Renal pelvis (tissue), 12 donors: Measurements from ENCODE around the gene HOXD13. TPM values are rescaled to one million over a fixed set of nuclear protein-coding genes. Genes with fewer than 3 reads are reported as not detected.

Source experiments
- DNase-seq: peaks from one replicate; pipeline ENCODE4 v3.0.0-alpha.2; 2013
- long read RNA-seq, 16 experiments: transcript quantifications; one replicate each; lab custom pipeline, GENCODE V29; 2026
- polyA plus RNA-seq, 3 donors: library from polyadenylated mRNA; unstranded; fragments of 120-200 nt; gene quantifications; one replicate each; pipeline ENCODE4 v1.2.1, GENCODE V29; 2013; ENCODE audit not compliant: insufficient read length in 3 of 3

Gene HOXD13
- polyA plus RNA-seq, result under 1 TPM; 0.08 to 0.33 (median 0.20) TPM
- long read RNA-seq, donor 1, result 0 reads
- long read RNA-seq, donor 2, result 0 reads
- long read RNA-seq, donor 3, result 0 reads
- long read RNA-seq, donor 4, partial matches to known transcripts, result 0 of 2 reads
- long read RNA-seq, donor 4, other reads (novel, unspliced or antisense), result 0 of 2 reads
- long read RNA-seq, donor 5, partial matches to known transcripts, result 0 of 1 reads
- long read RNA-seq, donor 5, other reads (novel, unspliced or antisense), result 0 of 1 reads
- long read RNA-seq, donor 6, result 0 reads
- long read RNA-seq, donor 7, partial matches to known transcripts, result 0 of 1 reads
- long read RNA-seq, donor 7, other reads (novel, unspliced or antisense), result 0 of 1 reads
- long read RNA-seq, donor 8, result 0 reads
- long read RNA-seq, donor 9, result 0 reads
- long read RNA-seq, donor 10, result 0 reads
- long read RNA-seq, donor 11, result 0 reads
- long read RNA-seq, donor 12, result 0 reads
- long read RNA-seq, donor 13, result 0 reads
- long read RNA-seq, donor 14, result 0 reads
- long read RNA-seq, donor 15, result 0 reads
- long read RNA-seq, donor 16, result 0 reads

DNA sequence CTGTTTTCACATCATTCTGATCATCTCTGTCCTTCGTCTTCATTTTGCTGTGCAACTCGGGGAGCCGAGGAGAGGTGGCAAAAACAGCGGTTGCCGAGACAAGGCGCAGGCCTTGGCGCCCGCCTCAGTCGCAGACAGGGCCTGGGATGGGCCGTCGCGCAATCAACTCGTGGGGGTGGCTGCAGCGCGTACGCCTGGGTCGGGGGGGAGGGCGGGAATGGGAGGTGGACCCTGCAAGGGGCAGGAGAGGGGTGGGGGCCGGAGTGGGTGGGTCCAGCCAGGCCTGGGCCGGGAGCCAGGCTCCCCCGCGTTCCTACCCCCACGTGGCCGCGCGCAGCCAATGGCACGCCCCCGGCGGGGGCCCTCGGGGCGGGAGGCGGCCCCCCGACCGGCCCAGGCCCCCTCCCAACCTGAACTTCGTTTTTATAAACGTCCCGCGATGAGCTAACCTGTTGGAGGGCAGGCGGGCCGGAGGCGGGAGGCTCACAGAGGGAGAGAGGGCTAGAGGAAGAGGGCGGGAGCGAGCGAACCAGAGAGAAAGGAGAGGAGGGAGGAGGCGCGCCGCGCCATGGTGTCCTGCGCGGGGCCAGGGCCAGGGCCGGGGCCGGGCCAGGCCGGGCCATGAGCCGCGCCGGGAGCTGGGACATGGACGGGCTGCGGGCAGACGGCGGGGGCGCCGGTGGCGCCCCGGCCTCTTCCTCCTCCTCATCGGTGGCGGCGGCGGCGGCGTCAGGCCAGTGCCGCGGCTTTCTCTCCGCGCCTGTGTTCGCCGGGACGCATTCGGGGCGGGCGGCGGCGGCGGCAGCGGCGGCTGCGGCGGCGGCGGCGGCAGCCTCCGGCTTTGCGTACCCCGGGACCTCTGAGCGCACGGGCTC lies at the start of gene HOXD13:
Gene HOXD13 (plus strand): TSS at position 452 of the 875 bp plus-strand sequence. CDS start 170 bp downstream, at position 622.
- DNase-seq, result no peak

DNA sequence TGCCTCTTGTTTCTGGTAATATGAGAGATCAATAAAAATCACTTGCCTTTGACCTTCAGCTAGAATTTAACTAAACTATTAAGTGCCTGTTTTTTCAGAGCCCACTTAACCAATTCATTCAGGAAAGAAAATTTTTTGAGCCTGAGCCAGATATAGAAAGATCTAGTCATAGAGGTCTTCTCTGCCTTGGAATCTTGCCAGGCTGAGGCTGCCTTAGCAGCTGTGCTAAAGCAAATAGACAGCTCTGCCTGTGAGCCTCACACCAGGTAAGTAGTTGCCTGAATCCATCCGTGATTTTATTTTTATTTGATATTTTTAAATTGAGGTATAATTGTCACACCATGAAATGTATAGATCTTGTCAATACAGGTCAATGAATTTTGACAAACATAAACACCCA lies 36.1 kb upstream of the HOXD13 start:
- no peak for DNase-seq

DNA sequence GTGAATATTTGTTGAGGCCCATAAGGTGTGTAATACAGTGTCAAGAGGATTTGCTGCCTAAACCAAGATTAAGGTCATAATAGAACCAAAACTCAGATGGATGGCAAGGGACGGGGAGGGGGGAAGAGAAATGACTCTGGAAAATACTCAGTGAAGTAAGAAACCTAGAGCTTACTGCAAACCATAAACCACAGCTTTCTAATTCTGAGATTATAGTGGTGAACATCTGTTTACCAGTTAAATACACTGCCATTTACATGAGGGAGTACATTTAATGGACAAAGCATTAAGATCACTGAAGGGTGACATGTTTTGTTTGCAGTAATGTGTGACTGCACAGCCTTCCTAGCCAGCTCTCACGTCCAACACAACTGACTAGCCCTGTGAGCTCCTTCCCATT lies 28.6 kb upstream of the HOXD13 start:
- DNase-seq, result no peak

DNA sequence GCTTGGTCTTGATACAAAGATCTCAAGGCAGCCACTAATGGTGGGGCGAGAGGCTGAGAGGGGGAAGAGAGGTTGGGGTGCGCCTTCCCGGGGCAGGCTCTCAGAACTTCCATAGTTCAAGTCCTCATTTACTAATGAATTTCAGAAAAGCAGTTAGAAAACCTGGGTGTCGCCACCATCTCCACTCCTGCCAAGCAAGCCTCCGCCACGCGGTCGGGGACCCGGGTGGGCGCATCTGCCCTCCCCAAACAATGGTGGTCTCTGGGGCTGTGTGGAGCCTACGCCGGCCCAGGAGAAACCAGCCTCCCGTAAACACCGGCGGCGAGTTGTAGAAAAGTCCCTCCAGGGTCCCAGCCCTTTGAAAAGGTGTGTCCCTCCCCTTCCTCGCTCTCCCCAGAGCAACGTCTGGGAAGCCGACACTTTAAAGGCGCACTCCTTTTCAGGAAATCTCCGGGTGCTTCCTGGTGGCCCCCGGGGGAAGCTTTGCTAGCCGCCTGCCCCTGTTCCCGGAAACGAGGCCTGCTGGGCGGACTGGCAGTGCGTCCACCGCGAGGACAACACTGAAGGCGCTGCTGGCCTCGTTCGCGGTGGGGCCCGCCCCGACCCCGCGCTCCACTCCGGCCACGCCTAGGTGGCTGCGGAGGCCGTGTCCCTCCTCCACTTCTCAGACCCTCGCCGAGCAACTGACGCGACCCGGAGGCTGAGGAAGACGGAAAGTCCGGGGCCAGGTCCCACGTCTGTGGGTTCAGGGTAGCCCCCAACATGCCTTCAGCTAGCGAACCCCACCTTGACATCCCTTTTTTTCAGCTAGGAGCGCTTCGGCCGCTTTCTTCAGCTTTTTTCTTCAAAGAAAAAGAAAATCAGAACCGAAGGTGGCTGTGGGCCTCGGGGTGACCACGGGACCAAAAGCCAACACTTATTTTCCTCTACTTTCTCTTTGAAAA lies 25.6 kb upstream of the HOXD13 start:
- no peak for DNase-seq

DNA sequence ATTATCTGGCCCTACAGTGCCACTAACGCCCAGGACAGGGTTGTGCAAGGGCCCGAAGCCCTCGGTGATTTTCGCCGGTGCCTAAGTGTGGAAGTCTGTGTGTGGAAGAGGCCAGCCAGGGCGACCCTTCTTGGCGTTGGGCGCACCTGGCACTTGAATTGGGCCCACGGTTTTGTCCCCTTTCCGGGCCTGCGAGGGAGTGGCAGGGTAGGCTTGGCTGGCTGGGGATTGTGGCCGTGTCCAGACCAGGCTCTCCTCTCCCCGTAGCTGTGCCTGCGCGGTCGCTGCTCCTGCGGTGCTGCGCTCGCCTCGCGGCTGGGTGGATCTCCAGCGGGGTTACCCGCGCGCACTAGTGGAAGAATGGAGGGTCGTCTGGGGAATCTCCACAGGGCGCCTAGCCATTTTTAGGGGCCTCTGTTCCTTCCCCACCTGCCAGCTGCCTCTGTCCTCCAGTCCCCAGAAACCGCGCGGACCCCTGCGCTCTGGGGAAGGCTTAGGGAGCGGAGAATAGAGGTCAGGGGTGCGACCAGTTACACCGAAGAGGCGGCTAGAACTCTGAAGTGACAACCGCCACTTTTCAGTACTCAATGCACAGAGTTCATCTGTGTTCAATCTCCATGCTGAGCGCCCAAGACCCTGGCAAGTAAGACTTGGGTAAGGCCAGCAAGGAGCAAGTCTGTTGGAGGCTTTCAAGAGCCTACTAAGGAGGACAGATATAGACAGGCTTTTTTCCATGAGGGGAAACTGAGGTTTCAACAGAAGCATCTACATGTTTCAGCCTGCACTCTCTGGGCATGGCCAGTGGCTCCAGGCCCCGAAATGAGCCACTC lies 24.7 kb upstream of the HOXD13 start:
- DNase-seq, result no peak

DNA sequence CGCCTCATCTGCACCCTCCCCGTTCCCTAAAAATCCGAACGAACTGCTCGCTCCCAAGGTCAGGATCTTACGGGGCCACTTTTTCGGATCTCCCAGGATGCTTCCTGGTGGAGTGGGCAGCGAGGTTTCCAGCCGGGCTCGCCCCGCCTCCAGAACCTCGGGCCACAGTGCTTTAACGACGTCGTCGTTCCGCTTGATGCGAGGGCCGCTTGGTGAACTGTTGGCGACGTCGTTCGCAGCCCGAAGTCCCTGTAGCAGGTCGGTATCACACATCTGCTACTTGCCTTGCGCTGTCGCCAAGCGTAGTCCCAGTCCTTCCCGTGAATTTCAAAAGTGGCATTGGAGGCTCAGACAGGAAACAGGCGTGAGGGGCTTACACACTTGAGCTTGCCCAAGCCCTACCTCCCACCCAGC lies 24.1 kb upstream of the HOXD13 start:
- DNase-seq, result no peak

DNA sequence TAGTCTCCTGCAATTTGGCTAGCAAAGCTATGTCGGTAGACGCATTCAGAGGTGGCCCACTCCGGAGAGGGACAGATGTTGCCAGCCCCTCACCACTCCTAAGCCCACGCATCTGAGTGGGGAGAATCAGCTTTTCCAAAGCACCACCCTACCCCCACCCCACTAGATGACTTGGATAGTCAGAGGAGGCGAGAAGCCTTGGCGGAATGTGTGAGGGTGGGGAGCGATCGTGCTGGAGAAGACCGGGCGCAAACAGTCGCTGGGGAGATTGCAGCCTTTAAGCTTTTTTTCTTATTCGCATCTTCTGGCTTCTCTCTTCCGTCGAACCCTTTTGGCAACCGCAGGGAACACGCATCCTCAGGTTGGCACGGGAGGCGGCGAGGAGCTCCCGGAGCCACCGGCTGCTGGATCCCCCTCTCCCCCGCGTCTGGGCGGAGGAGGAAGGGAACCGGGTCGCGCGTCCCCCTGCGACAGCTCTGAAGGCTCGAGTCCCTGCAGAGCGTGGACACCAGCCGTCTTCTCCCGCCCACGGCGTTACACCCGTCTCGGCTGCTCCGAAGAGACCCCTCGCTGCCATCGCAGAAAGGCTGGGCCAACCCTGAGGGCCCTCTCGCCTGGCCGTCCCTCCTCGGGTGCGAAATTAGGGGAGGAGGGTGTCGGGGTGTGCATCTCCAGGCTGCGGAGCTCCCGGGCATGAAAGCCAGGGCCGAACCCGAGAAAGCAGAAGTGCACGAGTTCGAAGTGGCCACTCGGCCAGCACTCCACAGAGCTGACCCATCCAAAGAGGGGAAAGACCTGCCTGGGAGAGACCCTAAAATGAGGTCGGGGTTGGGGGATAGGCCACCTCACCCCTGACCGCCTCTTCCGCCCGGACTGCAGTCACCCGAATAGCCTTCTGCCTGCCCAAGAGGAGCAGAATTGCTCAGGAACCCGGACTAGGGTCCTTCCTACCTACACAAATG lies 20.9 kb upstream of the HOXD13 start:
- DNase-seq, result no peak

DNA sequence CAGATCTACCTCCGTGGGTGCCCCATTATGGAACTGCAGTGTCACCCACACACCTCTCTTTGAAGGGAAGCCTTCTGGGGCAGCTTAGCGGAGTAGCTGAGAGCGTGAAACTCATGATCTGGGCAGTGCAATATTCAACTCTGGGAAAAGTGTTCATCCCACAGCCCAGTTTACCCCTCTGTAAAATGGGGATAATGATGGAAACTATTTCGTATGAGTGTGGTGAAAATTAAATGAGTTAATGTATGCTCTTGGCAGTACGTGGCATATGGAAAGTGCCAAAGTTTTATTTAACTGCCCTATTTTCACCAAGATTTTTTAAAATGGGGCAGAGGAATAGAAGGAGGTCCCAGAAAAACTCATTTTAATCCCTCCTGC lies 20.2 kb upstream of the HOXD13 start:
- no peak for DNase-seq

DNA sequence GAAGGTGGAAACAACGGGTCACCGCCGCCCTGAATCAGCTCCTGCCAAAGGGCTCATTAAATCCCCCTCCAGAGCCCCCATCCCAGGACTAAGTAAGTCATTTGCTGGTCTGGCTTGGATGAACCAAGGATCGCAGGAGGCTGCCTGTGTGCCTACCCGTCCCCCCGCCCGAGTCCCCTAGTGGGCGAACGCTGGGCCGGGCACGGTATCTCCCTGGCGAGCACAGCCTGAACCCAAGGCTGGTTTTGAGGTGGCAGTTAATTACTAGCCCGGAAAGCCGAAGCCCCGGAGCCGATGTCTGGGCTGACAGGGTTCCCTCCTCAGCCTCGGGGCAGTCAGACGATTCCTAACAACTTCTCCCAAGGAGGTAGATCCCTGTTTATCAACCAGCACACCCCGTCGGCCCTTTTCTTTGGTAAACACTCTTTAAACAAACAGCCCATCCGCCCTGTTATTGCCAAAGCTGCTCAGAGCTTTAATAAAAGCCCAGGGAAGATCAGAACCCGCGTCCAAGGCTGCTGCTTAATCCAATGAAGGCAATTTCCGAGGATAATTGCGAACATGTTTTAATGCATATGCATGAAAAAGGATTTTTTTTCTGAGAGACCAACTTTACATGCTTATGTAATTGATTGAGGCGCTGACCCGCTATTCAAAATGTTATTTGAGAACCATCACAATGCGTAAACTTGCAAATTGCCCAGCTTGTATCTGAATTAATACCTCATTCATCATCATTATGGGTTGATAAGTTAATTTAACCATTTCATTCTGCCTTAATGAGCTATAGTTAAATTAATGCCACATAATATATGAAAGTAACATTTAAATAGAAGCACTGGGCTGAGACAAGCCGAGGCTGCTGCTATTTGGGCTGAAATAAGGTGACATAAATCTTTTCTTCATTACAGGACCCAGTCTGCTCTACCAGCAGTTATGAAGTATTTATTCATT lies 19.3 kb upstream of the HOXD13 start:
- no peak for DNase-seq

DNA sequence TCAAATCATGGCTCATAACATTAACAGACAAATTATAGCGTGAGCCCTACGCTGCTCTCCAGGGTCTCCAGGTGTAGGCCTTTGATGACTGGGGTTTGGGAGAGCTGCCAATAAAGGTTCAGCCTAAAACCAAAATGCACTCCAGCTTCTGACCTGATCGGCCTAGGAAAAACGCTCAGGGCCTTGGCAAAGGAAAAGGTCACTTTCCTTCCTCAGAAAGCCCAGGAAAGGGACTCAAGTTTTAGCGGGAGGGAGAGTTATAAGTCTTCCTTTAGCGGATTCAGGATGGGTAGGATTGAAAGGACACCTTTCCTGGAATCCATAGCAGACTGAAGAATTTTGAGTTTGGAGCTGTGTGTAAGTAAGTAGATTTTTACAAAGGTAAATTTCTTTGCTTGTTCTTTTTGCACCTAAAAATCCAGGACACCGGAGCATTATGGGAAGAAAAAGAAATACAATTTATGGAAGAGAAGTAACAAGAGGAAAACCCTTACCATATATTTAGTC lies 17.5 kb upstream of the HOXD13 start:
- DNase-seq, result no peak

DNA sequence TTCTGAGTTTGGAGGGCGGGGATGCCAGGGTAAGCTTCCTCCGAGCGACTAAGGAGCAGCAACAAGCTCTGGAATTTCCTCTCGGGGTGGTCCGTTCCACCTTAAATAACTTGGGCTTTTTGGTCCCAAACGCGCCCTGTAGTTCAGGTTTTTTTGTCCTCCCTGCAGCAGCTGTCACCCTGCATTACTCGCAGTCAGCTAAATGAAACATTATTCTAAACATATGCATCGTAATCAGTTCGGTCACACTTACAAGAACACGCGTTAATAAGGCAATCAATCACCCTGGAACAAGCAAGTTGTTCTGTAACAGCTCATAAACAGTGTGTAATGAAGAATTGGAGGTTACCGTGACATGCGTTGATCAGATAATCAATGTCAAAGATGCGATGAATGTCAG lies 17.0 kb upstream of the HOXD13 start:
- no peak for DNase-seq

DNA sequence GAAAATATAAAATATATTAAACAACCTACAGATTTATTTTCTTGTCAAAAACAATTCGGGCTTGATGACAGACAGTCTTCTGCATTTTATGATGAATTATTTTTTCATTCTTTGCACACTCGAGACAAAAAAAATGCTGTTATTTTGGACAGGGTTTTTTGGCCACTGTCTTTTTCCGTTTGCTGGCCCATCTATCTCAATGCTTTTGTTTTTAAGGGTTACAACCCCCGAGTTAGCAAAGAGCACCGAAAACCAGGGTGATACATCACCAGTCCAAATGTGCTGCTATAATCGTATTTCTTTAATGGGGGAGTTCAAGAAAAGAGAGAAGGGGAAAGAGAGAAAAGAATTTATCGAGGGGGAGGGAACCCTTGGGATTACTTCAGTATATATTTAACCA lies 16.5 kb upstream of the HOXD13 start:
- no peak for DNase-seq

DNA sequence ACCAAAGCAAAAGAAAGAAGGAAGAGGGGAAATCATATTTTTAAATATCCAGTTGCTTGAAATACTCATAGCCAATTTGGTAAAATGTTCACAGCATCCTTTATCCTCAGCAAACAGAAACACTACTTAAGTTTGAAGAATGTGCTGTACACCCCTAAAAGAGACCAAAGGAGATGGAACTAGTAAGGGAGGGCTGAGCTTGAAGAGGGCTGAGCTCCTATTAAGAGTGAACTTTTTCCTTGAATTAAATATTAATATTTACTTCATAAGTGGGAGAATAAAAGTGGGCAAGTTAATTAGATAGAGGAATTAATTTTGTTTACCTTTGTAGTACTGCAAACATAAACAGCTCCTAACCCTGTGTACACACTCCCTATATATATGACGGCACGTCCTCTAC lies 15.7 kb upstream of the HOXD13 start:
- no peak for DNase-seq

DNA sequence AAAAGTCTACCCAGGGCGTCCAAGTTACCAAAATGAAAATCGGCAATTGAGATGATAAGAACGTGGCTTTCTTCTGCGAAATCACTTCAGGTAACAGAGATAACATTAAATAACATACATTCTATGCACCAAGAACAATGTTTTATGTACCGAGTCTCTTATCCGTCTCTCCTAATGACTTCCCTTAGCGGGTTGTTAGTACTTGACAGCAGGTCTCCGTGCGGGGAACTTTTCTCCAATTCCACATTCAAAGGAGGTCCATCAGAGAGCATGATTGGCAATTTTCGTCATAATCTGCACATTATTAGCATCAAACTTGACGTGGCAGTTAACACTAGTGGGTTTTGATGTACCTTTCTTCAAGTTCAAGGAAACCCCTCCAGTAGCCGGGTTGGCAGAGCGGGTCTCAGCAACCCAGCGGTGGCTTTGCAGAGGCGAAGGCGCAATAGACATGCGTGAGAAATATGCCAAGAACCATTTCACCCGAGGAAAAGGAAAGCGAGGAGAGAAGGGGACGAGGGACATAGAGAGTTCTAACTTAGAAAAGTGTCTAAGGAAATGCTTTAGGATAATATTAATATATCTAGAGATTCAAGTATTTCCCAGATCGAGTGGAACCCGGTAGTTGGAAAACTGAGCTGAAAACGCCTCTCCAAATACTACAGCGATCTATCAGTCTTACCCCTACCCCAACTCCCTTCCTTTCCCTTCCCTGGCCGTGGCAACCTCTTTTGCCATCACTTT lies 13.8 kb upstream of the HOXD13 start:
- no peak for DNase-seq

DNA sequence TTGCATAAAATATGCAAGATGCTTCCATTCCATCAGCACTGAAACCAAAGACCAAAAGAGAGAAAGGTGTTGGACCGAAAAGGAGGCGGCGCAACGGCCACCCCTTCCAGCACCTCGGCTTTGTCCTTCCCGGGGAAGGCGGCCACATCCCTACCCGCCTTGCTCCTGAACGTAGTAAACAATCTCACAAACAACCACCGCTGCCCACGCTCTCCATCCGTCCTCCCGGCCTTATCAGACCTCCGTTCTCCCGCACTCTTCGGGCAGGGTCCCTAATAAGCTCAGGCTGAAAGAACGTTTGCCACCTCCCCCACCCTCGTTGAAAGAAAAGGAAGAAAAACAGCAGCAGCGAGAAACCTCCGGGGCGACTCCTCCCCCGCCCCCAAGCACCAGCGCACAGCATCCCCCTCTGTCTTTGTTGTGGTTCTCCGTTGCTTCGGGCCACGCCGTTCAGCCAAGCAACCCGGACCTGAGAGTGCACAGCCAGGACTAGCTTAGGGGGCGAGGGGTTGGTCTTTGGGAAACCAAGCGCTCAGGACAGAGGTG lies 13.2 kb upstream of the HOXD13 start:
- no peak for DNase-seq

DNA sequence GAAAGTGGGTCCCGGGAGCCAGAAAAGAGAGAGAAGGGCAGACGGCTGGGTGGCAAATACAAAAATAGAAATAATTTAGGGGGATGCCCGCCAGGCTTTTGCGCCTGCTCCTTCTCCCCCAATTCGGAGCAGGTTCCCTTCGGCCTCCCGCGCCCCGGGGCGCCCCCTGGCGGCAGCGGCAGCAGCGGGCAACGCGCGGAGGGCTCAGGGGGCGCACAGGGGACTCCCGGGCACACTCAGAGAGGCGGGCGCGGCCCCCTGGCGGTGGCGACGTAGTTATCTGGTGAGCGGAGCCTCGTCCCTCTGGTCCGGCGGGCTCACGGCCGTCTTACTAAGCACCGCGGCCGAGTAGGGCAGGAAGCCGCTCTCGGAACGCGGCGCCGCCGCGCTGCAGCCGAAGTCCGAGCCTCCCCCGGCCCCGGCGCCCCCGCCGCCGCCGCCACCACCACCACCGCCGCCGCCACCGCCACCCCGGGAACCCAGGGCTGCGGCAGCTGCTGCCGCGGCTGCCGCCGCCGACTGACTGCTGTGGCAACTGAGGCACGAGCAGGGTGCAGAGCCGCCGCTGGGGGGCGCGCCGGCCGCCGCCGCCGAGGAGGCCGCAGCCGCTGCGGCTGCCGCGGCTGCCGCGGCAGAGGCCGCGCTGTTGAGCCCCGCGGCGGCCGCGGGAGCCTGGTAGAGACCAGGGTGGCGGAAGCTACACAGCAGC lies 12.5 kb upstream of the HOXD13 start:
- no peak for DNase-seq
